GM12878 (cell line): ENCODE data around the gene COMT. TPM values are rescaled to one million over a fixed set of nuclear protein-coding genes. Genes with fewer than 3 reads are reported as not detected.

ENCODE experiments used
- ATAC-seq: fragments of 200-7000 bp; cut with Tn5 transposase; 3 replicates; pipeline ENCODE4 v1.9.1; 2020; ENCODE audit warnings: mild to moderate bottlenecking, moderate library complexity
- BruUV-seq: library from RNA; stranded (reverse); fragments of 400-500 nt; replicated peaks from 2 replicates; lab custom pipeline; 2021; lab: Mats Ljungman, UMichigan
- CTCF ChIA-PET: fragments of 300-600 bp; sonication (Branson Sonifier 250); formaldehyde crosslinking; extraction: SDS; loops from one replicate; lab custom pipeline; 2021; ENCODE audit warnings: inconsistent platforms; lab: Yijun Ruan, JAX
- POLR2A ChIA-PET: fragments of 350-600 bp; formaldehyde crosslinking; extraction: SDS; loops from one replicate; lab custom pipeline; 2021; ENCODE audit warnings: inconsistent platforms; lab: Charles Lee
- RAD21 ChIA-PET: fragments of 300-600 bp; sonication (Branson Sonifier 250); formaldehyde crosslinking; loops from one replicate; lab custom pipeline; 2023; ENCODE audit warnings: antibody characterized with exemption; ENCODE audit not compliant: unreplicated experiment; lab: Charles Lee
- SMC1A ChIA-PET: fragments of 300-600 bp; sonication (Branson Sonifier 250); formaldehyde crosslinking; loops from one replicate; lab custom pipeline; 2023; ENCODE audit not compliant: unreplicated experiment, uncharacterized antibody; lab: Charles Lee
- DNase-seq: peaks from one replicate; pipeline ENCODE4 v3.0.0-alpha.2; 2011; ENCODE audit warnings: low read depth, low spot score
- FAIRE-seq: peaks from 3 replicates; lab custom pipeline; 2011; peaks lifted over from hg19 to GRCh38; lab: Jason Lieb, UNC
- H2AFZ ChIP-seq: 2 replicates; pipeline ENCODE4 v1.6.0; 2011; ENCODE audit warnings: low read depth, low read length, control low read depth; ENCODE audit not compliant: control insufficient read depth
- H3K27ac ChIP-seq: 2 replicates; pipeline ENCODE4 v1.5.1; 2011; ENCODE audit warnings: control low read depth; ENCODE audit not compliant: control insufficient read depth, insufficient read depth
- H3K27me3 ChIP-seq, 2 experiments: replicated peaks in 1 of 2; 2 replicates each; pipeline versions ENCODE4 v1.6.0 to v1.6.1; 2011; ENCODE audit warnings: low read length in 1 of 2; ENCODE audit not compliant: control insufficient read depth in 2 of 2, insufficient read depth in 2 of 2
- H3K36me3 ChIP-seq, 2 experiments: 2 replicates each; pipeline ENCODE4 v1.5.1; 2011; ENCODE audit warnings: low read length in 1 of 2; ENCODE audit not compliant: control insufficient read depth in 2 of 2, insufficient read depth in 2 of 2
- H3K4me1 ChIP-seq: 2 replicates; pipeline ENCODE4 v1.6.1; 2011; ENCODE audit warnings: mild to moderate bottlenecking, low read length, moderate library complexity, mixed read lengths; ENCODE audit not compliant: control insufficient read depth, insufficient read depth
- H3K4me2 ChIP-seq: 2 replicates; pipeline ENCODE4 v1.6.0; 2011; ENCODE audit warnings: control low read depth; ENCODE audit not compliant: control insufficient read depth, insufficient read depth
- H3K4me3 ChIP-seq: fragments of 200-600 bp; sonication (generic); 2 replicates; pipeline ENCODE4 v1.5.1; 2016
- H3K79me2 ChIP-seq: 2 replicates; pipeline ENCODE4 v1.6.0; 2011; ENCODE audit warnings: low read length; ENCODE audit not compliant: control insufficient read depth, insufficient read depth
- H3K9ac ChIP-seq: 2 replicates; pipeline ENCODE4 v1.8.0; 2011; ENCODE audit warnings: low read length, control low read depth, mixed read lengths; ENCODE audit not compliant: control insufficient read depth, insufficient read depth
- H3K9me3 ChIP-seq: replicated peaks from 3 replicates; pipeline ENCODE4 v1.5.1; 2011; ENCODE audit warnings: mild to moderate bottlenecking, low read length; ENCODE audit not compliant: control insufficient read depth, insufficient read depth
- H4K20me1 ChIP-seq: 2 replicates; pipeline ENCODE4 v1.6.0; 2011; ENCODE audit not compliant: control insufficient read depth, insufficient read depth
- CBFB ChIP-seq: IDR thresholded peaks from 2 replicates; pipeline ENCODE4 v1.6.1; 2016; ENCODE audit warnings: antibody characterized with exemption, low read depth
- EZH2 ChIP-seq: IDR thresholded peaks from 2 replicates; pipeline ENCODE4 v1.6.1; 2012; ENCODE audit warnings: low read depth, mild to moderate bottlenecking, control low read depth, inconsistent platforms, low read length, borderline replicate concordance; ENCODE audit not compliant: control insufficient read depth
- GABPA ChIP-seq: IDR thresholded peaks from 2 replicates; pipeline ENCODE4 v1.6.1; 2014; ENCODE audit warnings: antibody characterized with exemption, low read depth, mild to moderate bottlenecking, inconsistent platforms
- IRF5 ChIP-seq: fragments of 450-650 bp; IDR thresholded peaks from 2 replicates; pipeline ENCODE4 v1.6.1; 2017; ENCODE audit warnings: borderline replicate concordance
- JUNB ChIP-seq: IDR thresholded peaks from 2 replicates; pipeline ENCODE4 v1.6.1; 2016; ENCODE audit warnings: antibody characterized with exemption, mild to moderate bottlenecking
- JUND ChIP-seq: IDR thresholded peaks from 2 replicates; pipeline ENCODE4 v1.6.1; 2012; ENCODE audit warnings: low read depth, mild to moderate bottlenecking, low read length, improper control_type of control experiment, moderate library complexity
- NBN ChIP-seq: fragments of 450-650 bp; IDR thresholded peaks from 2 replicates; pipeline ENCODE4 v1.6.1; 2016
- POLR2AphosphoS2 ChIP-seq: IDR thresholded peaks from 2 replicates; pipeline ENCODE4 v1.6.1; 2011; ENCODE audit warnings: low read depth, mild to moderate bottlenecking, low read length, improper control_type of control experiment, moderate library complexity
- RBBP5 ChIP-seq: fragments of 200-600 bp; sonication (generic); conservative IDR thresholded peaks from 2 replicates; pipeline ENCODE4 v1.6.1; 2016
- SMAD1 ChIP-seq: fragments of 450-650 bp; IDR thresholded peaks from 2 replicates; pipeline ENCODE4 v1.6.1; 2018; ENCODE audit warnings: mild to moderate bottlenecking, low read depth; ENCODE audit not compliant: partially characterized antibody
- SMARCA5 ChIP-seq: fragments of 450-650 bp; IDR thresholded peaks from 2 replicates; pipeline ENCODE4 v1.6.1; 2017; ENCODE audit warnings: mild to moderate bottlenecking
- TCF3 ChIP-seq: IDR thresholded peaks from 2 replicates; pipeline ENCODE4 v1.6.1; 2012; ENCODE audit warnings: low read depth, mild to moderate bottlenecking, low read length, borderline replicate concordance; ENCODE audit not compliant: insufficient read depth
- TCF7 ChIP-seq: IDR thresholded peaks from 2 replicates; pipeline ENCODE4 v1.6.1; 2014; ENCODE audit warnings: antibody characterized with exemption, borderline replicate concordance
- ZNF622 ChIP-seq: fragments of 450-650 bp; IDR thresholded peaks from 2 replicates; pipeline ENCODE4 v1.6.1; 2017; ENCODE audit warnings: mild to moderate bottlenecking, inconsistent platforms
- ZSCAN29 ChIP-seq: fragments of 450-650 bp; IDR thresholded peaks from 2 replicates; pipeline ENCODE4 v1.6.1; 2017; ENCODE audit warnings: mild to moderate bottlenecking, moderate library complexity
- WGBS: methylation state at CpG from one replicate; pipeline ENCODE4 v1.1.6; 2016; ENCODE audit warnings: low lambda C conversion rate; ENCODE audit not compliant: insufficient replicate concordance, insufficient coverage; ENCODE audit errors: missing lambda C conversion rate; 5-methylcytosine and 5-hydroxymethylcytosine counted together
- in situ Hi-C: fragments of 300-500 bp; cut with MboI; formaldehyde crosslinking; loops from 9 replicates; pipeline ENCODE4 v1.14.3; 2018; ENCODE audit warnings: mixed read lengths
- intact Hi-C: fragments of 100-400 bp; cut with micrococcal nuclease; formaldehyde crosslinking; loops from one replicate; pipeline ENCODE4 v1.14.2; 2022; ENCODE audit not compliant: unreplicated experiment
- polyA plus RNA-seq, 11 experiments: library from polyadenylated mRNA; depleted of rRNA in 4 of 11; unstranded in 6 of 11; stranded (reverse) in 5 of 11; fragments of >200 nt; fragmentation: Nextera tagmentation in 4 of 11; fragmentation: Illumina TruSeq in 1 of 11; extraction: Ambion mirVana in 4 of 11; extraction: Trizol in 1 of 11; gene quantifications; 1 replicate in 1 of 11; 2 replicates in 10 of 11; pipeline versions ENCODE4 v1.2.1 to v1.2.3, GENCODE V29; 2011 to 2016; ENCODE audit warnings: inconsistent platforms in 2 of 11, missing spikeins in 2 of 11, low read depth in 1 of 11
- total RNA-seq, 4 experiments: library from RNA; depleted of rRNA in 3 of 4; stranded (reverse); fragments of >200 nt in 3 of 4; fragmentation: Illumina TruSeq in 1 of 4; extraction: Trizol in 1 of 4; gene quantifications; 2 replicates each; pipeline versions ENCODE4 v1.2.1 to v1.2.3, GENCODE V29; 2013 to 2021

The COMT gene
- total and polyA plus RNA-seq, 10 of the 15 experiments (the other 5 are each of a cell fraction or from before 2014, with no cell fraction given): 4.5 to 152 (median 66.1) TPM

GRCh38 chr22:19897726-19898125 lies 43.8 kb upstream of the COMT start:
- ChIA-PET POLR2A (no interaction called here), RAD21 (no interaction called here)
- no peaks in the 10 kb centered on the region for H4K20me1 ChIP-seq
- no peak overlapping the region for H2AFZ ChIP-seq
- H3K27ac ChIP-seq: no peak overlapping the region
- TF ChIP-seq TCF3 (no peak), IRF5 (no peak), ZNF622 (no peak), RBBP5 (no peak), ZSCAN29 (no peak), CBFB (no peak), EZH2 (no peak), NBN (no peak), POLR2AphosphoS2 (no peak), GABPA (no peak), SMARCA5 (no peak), SMAD1 (no peak), TCF7 (no peak), JUND (no peak), JUNB (no peak)
- TF ChIP-seq, all 136 proteins: peak for 0
- Histone ChIP-seq H3K9ac (no peak overlapping the region), H3K9me3 (no peaks in the 10 kb centered on the region), H3K79me2 (no peaks in the 10 kb centered on the region), H3K4me2 (no peak overlapping the region), H3K4me3 (no peak overlapping the region), H3K27me3 (no peaks in the 10 kb centered on the region), H3K4me1 (no peaks in the 10 kb centered on the region), H3K36me3 (no peaks in the 10 kb centered on the region; a peak in 1 of 4 replicates)
- SMC1A ChIA-PET: no interaction called here
- ATAC-seq (no peak), FAIRE-seq (no peak), DNase-seq (no peak)
- in situ Hi-C loops (no loop called here), intact Hi-C loops (no loop called here)
- BruUV-seq: no TSS peak
- CTCF ChIA-PET: no interaction called here
- 85% methylated on average over 16 of the region's 16 CpGs for WGBS
